ENCODE measurements around the gene GRIP1.

Gene GRIP1

GRCh38 chr12:66365718-66366490 is 313.0 kb downstream of the GRIP1 start:
- DNase-seq: no peak

DNA sequence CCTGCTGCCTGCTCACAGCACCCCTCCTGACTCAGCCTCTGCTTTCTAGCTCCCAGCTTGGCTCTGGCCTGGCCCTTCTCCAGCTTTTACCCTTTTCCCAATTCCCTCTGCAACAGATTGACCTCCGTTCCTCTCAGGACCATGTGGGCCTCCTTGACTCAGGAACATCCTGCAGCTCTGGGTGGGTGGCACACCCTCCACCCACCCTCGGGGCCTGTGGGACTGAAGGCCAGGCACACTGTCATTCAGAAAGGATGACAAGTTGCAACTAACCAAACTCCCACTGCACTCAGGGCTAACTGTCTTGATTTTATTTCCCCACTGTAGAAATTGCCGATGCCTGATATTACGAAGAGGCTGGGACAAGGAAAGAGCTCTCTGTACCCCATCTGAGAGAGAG is 317.2 kb downstream of the GRIP1 start:
- no peak for DNase-seq

DNA sequence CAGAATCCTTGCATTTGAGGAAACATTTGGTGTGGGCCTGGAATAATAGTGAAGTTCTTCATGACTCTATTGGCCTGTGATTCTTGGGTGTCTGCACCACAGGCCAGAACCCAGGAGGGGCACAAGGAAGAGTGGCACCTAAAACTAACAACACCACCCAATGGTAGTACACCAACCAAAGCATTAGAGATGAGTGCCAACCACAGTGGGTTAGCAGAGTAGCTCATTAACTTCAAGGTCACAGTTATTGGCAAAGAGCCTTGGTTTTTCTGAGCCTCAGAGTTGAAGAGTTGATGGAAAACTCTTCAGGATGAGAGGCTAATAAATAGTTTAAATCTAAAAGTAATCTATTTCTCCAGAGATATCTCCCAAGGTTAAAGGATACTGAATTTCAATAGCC is 319.6 kb downstream of the GRIP1 start:
- DNase-seq: no peak

DNA sequence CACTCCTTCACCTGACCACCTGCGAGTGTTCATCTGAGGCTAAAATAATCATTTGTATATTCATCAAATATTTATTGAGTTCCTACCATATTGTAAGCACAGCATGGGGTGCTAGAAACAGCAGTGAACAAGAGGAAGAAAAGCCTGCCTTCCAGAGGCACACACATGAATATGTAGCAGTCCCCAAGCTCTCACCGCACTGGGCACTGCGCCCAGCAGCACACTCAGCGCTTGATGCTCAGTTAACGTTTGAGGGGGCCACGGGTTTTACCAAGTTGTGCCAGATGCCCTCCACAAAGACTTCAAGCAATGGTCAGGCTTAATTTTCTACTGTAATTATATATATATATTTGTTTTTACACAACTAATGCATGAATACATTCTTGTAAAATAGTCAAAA is 324.6 kb downstream of the GRIP1 start:
- DNase-seq: no peak

DNA sequence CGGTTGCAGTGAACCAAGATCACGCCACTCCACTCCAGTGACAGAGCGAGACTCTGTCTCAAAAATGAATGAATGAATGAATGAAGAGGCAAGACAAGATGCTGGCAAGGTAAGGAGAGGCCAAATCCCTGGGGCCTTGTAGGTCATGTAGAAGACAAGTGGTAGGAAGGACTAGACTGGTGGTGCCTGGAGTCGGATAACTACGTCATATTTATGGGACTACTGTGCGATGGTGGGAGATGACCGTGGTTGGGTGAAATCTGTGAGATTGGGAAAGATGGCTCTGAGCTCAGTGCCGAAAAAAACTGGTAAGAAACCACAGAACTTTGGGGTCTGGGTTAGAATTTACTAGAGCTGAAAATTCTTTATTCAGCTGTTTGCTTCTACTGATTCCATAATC is 326.0 kb downstream of the GRIP1 start:
- no peak for DNase-seq

DNA sequence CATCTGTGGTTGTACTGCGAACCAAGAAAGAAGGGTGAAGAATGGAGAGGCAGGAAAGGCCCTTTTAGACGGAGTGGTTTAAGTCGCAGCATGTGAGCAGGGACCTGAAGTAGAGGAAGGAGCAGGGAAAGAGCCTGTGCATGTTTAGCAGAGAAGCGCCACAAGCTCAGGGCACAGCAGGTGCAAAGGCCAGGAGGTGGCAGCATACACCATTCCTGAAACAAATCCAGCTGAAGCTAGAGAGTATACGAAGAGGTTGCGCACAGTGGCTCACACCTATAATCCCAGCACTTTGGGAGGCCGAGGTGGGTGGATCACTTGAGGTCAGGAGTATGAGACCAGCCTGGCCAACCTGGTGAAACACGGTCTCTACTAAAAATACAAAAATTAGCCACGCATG is 326.7 kb downstream of the GRIP1 start:
- DNase-seq: no peak

DNA sequence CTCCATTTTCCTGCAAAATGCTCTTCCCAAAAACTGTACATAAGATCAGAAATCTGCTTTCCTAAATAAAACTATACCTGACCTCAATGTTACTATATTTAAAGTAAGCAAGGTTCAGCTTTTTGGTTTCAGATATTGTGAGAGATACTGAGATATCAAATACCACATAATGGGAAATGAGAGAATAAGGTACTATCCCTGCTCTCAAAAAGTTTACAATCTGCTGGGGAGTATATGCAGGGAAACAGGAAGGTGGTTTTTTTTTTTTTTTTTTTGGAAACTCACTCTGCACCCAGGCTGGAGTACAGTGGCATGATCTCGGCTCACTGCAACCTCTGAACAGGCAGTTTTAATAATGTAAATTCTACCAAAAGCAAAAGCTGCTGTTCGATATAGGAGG is 327.6 kb downstream of the GRIP1 start:
- DNase-seq: no peak

- no peak for DNase-seq
Measured at GRCh38 chr12:66345956-66346355, 332.9 kb downstream of the GRIP1 start.

DNA sequence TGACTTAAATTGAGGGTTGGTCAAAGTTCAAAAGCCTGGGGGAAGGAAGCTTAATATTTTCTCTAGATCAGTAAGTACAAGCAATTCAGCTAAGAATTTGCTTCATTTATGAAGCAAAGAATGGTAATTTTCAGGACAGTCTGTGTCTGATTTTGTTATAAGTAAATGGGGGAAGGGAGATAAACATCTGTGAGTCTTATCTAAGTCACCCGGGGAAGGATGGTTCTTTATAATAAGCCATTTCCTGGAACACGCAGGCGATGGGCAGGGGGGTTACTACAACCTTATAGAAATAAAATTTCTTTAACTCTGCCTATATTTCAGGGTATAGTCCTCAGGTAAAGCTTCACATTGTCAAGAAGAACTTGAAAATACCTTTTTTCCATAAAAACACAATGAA is 333.7 kb downstream of the GRIP1 start:
- no peak for DNase-seq

DNA sequence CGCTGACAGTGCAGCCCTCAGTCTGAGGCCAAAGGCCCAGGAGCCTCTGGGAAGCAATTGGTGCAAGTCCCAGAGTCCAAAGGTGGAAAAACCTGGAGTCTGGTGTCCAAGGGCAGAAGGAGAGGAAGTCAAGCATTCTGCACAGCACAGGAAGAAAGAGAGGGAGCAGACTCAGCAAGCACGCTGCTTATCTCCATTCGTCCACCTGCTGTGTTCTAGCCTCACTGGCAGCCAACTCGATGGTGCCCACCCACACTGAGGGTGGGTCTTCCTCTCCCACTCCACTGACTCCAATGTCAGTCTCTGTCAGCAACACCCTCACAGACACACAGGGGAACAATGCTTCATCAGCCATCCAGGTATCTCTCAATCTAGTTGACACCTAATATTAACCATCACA is 337.8 kb downstream of the GRIP1 start:
- DNase-seq: no peak

- DNase-seq: no peak
Measured at GRCh38 chr12:66340131-66340530, 338.7 kb downstream of the GRIP1 start.

- no peak for DNase-seq
Measured at GRCh38 chr12:66337381-66338010, 341.4 kb downstream of the GRIP1 start.

DNA sequence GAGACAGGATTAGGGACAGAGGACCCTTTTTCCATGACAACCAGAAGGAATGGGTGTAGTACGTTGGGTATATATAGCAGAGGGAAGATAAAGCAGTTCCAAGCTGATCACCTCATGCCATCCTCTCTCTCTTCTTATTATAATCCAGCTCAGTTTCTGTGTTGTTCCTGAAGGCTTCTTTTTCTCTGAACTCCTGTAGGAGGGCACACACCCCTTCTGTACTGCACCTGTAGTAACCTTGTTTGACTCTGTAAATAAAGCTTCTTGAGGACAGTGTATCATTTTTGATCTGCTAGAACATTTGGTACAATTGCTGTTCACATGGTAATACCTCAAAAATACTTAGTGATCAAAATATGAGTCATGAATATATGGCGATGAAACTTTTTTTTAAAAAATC is 343.1 kb downstream of the GRIP1 start:
- DNase-seq: no peak

DNA sequence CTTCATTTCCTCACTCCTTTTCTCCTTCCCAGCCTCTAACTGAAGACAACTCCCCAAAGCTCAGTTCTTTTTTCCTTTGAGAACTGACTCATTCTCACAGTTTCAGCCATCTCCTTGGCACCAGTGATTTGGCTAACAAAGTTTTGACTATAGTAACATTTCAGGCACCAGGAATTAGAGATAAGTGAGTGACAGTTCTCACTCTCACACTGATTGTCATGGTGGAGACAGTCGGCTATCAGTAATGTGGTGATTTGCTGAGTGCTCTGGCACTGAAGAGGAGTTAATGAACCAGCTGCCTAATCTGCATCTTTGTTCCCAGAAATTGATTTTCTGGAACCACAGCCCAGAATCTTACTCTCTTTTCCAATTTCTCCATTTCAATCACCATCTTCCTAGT is 347.1 kb downstream of the GRIP1 start:
- no peak for DNase-seq

DNA sequence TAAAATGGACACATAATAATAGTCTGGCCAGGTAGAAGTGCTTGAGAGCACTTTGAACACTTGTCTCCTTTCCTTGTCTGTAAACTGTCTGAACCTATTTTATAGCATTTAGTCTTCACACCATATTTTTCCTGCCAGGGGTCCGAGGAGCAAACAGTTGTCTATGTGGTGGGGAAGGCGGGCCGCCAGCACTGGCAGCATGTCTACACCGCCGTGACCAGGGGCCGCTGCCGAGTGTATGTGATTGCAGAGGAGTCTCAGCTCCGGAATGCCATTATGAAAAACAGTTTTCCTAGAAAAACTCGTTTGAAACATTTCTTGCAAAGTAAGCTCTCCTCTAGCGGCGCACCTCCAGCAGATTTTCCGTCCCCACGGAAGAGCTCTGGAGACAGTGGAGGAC is 347.9 kb downstream of the GRIP1 start:
- DNase-seq: no peak

- DNase-seq: no peak
Measured at GRCh38 chr12:66329941-66330340, 348.9 kb downstream of the GRIP1 start.

DNA sequence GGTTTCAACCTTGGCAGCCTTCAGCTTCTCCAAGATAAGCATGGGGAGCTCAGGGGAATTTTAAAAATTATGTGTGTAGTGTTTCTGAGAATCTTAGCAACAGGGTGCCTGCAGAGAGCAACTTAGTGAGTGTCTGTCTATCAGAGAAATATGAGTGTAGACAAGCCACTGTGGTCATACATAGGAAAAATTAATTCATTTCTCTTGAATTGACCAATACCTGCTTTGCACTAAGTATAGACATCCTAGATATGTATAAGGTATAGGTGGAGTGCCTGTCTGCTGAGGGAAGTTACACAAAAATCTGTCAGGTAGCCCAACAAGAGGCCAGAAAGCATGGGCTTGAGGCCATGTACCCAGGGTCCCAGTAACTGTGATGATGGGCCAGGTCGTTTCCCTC is 355.9 kb downstream of the GRIP1 start:
- no peak for DNase-seq

- DNase-seq: no peak
Measured at GRCh38 chr12:66321435-66321834, 357.4 kb downstream of the GRIP1 start.

DNA sequence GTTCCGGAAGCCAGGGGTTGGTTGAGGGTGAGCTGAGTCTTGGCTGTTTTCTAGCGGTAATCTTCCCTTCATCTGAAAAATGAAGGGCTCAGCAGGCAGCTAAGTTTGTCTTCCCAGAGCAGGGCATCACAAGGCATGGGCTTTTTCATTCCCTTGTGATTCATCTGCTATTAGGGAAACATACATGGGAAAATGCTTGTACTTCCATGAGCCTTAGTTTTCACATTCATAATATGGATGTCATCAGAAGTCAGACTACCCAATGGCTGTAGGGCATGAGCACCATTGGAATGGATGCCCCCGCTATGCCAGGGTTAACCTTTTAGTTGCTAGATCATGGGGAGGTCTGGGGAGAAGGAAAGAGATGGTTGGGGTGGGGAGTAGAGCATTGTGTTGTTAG is 357.9 kb downstream of the GRIP1 start:
- no peak for DNase-seq

DNA sequence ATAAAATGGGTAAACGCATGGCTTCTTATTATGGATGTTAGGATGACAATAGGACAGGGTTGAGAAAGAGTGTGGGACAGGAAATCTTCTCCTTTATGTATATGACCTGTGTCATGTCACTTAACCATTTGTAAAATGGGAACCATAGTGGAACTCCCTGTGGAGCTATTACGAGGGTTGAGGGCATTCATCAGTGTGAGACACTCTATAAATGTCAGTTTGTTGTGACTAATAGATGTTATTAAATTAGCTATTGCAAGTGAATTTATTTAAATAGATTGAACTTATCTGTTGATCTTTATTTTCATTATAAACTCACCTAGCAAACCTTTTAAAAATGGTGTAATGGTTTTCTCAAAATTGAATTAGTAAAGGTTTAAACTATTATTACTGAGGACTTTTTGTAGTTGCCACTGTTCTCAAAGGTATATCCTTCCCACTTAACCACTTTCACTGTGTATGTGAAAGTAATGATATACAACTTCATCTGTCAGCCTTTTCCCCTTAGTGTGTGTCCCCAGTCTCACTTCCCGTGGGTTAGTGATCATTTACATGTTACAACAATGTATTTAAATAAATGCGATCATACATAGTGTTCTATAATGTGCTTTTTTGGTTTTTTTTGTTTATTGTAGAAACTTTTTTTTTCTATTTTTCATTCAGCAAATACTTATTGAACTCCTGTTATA is 359.5 kb downstream of the GRIP1 start:
- DNase-seq: no peak

- no peak for DNase-seq
Measured at GRCh38 chr12:66314278-66314677, 364.6 kb downstream of the GRIP1 start.

- DNase-seq: no peak
Measured at GRCh38 chr12:66312189-66312588, 366.7 kb downstream of the GRIP1 start.

- DNase-seq: no peak
Measured at GRCh38 chr12:66309606-66310005, 369.3 kb downstream of the GRIP1 start.

DNA sequence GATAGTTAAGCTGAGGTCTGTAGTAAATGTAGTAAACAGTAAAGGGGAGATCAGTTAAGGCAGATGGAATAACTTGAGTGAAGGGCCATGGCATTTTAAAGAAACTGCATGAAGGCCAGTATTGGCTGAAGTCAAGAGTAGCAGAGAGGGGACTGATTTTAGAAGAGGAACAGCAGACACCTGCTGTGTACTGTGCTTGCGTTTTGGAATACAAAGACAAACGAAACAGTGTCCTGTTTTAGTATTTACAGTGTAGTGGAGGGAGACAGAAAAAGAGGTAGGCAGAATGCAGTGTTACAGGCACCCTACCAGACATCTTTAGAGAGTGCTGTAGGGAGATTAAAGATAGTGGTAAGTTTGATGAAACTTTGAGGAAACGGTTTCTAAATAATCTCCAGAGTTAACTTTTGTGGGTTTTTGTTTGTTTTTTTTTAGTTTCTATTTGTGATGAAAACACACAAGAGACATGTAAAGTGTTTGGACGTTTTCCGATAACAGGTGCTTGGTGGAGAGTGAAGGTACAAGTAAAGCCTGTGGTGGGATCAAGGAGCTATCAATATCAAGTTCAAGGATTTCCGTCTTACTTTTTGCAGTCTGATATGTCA is 374.5 kb downstream of the GRIP1 start:
- peak; percentile 12 for DNase-seq

All from RPMI8226 (cell line).